Daoy (cell line): Measurements from ENCODE around the gene PCSK2. TPM values are rescaled to one million over a fixed set of nuclear protein-coding genes. Genes with fewer than 3 reads are reported as not detected.
A peak's percentile ranks its signal among the peaks of the same experiment; 100 is the strongest.
"Not testable (repeated sequence)": the region's sequence is repeated elsewhere in the genome, so short reads cannot be mapped to it uniquely, and the experiment has no call there.

Experiments used
- DNase-seq: peaks from one replicate; pipeline ENCODE4 v3.0.0-alpha.2; 2015; ENCODE audit warnings: low read depth
- total RNA-seq: library from RNA; depleted of rRNA; stranded (reverse); fragments of >200 nt; shearing (Covaris generic); gene quantifications from 2 replicates; pipeline ENCODE4 v1.2.3, GENCODE V29; 2014; rRNA removed

The PCSK2 gene
- 0.06 TPM in 1 of 2 replicates, not detected in the other for total RNA-seq

GRCh38 chr20:17226410-17227218, at the start of gene PCSK2:
TSS of gene PCSK2 (plus strand) at chr20:17227040. CDS start at chr20:17227306, 266 bp downstream.
- DNase-seq: peak; percentile 72

- DNase-seq: no peak
These were observed 49.5 kb upstream of the PCSK2 start for GRCh38 chr20:17177341-17177740.

GRCh38 chr20:17179840-17180239, 47.0 kb upstream of the PCSK2 start:
- DNase-seq: no peak

GRCh38 chr20:17189976-17190695, 36.7 kb upstream of the PCSK2 start:
- no peak for DNase-seq

- DNase-seq: no peak
These were observed 29.8 kb upstream of the PCSK2 start for GRCh38 chr20:17197041-17197440.

GRCh38 chr20:17202030-17202429, 24.8 kb upstream of the PCSK2 start:
- DNase-seq: no peak

GRCh38 chr20:17202673-17203072, 24.2 kb upstream of the PCSK2 start:
- DNase-seq: peak; percentile 5

GRCh38 chr20:17205084-17205813, 21.6 kb upstream of the PCSK2 start:
- no peak for DNase-seq

GRCh38 chr20:17210387-17210786, 16.5 kb upstream of the PCSK2 start:
- DNase-seq: no peak

- peak; percentile 17 for DNase-seq
These were observed 15.9 kb upstream of the PCSK2 start for GRCh38 chr20:17210983-17211382.

GRCh38 chr20:17215167-17215566, 11.7 kb upstream of the PCSK2 start:
- no peak for DNase-seq

- not testable (repeated sequence) for DNase-seq
These were observed 7.0 kb upstream of the PCSK2 start for GRCh38 chr20:17219856-17220255.

GRCh38 chr20:17223553-17223952, 3.3 kb upstream of the PCSK2 start:
- DNase-seq: no peak

GRCh38 chr20:17225851-17226409, 910 bp upstream of the PCSK2 start:
- DNase-seq: peak; percentile 10

- no peak for DNase-seq
These were observed 357 bp downstream of the PCSK2 start for GRCh38 chr20:17227219-17227575.

- no peak for DNase-seq
These were observed 1.1 kb downstream of the PCSK2 start for GRCh38 chr20:17227669-17228623.

- no peak for DNase-seq
These were observed 1.8 kb downstream of the PCSK2 start for GRCh38 chr20:17228624-17229061.

- DNase-seq: no peak
These were observed 2.4 kb downstream of the PCSK2 start for GRCh38 chr20:17229256-17229655.

- no peak for DNase-seq
These were observed 6.8 kb downstream of the PCSK2 start for GRCh38 chr20:17233626-17234025.

- DNase-seq: no peak
These were observed 9.9 kb downstream of the PCSK2 start for GRCh38 chr20:17236766-17237165.

GRCh38 chr20:17248224-17248623, 21.4 kb downstream of the PCSK2 start:
- DNase-seq: no peak
